Hematopoietic multipotent progenitor cell treated with erythropoietin and hydrocortisone succinate and interleukin-3 and kit ligand, for 6 days (in vitro differentiated cells): Measurements from ENCODE around the gene RBM45.

ENCODE experiments used
- DNase-seq: peaks from one replicate; pipeline ENCODE4 v3.0.0-alpha.2; 2015

RBM45 gene

GRCh38 chr2:178163911-178164310, 51.7 kb downstream of the RBM45 start:
- DNase-seq: no peak

DNA sequence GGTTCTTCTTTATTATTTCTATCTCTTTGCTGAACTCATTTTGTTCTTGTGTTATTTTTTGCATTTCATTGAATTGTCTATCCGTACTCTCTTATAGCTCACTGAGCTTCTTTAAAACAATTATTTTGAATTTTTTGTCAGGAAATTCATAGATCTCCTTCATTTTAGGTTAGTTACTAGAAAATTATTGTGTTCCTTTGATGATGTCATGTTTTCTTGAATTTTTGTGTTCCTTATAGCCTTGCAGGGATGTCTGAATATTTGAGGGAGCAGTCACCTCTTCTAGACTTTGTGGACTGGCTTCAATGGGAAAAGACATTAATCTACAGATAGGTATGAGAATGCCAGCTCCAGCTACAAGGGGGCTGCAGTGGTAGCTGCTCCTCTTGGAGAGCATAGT, 61.4 kb downstream of the RBM45 start:
- DNase-seq: no peak

- no peak for DNase-seq
These were observed 64.9 kb downstream of the RBM45 start for GRCh38 chr2:178177066-178177679.
